T-helper 1 cell treated with Interleukin-12 subunit alpha and Interleukin-12 subunit beta and Interleukin-4 antibody, amounts not matched to agents 30 ng/mL and 1 ng/mL, for 36 hours (primary cell): ENCODE measurements around the gene RNF213. TPM values are rescaled to one million over a fixed set of nuclear protein-coding genes. Genes with fewer than 3 reads are reported as not detected.

Source experiments
- intact Hi-C: fragments of 100-400 bp; cut with micrococcal nuclease; formaldehyde crosslinking; loops from one replicate; pipeline ENCODE4 v1.15.1; 2024
- total RNA-seq: library from RNA; stranded (reverse); gene quantifications from 2 replicates; pipeline ENCODE4 v1.2.3, GENCODE V29; 2022

RNF213 gene
- total RNA-seq, 1 donor from 2014 or later: 1,329 TPM

DNA sequence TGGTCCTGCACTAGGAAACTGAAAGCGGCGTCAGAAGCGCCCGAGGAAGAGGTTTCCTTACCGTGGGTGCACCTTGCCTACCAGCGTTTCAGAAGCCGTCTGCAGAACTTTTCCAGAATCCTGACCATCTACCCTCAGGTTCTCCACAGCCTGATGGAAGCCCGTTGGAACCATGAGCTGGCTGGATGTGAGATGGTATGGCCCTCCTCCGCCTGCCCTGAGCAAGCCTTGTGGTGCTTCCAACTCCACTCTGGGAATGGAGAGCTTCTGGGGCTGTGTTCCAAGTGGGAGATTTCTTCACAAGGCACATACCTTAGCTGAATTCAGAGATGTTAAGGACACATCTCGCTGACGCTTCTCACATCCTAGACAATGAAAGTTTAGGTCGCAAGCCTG lies 102.5 kb downstream of the RNF213 start:
- intact Hi-C loops: no loop called here

GRCh38 chr17:80363518-80364090 lies 103.0 kb downstream of the RNF213 start:
- intact Hi-C loops: no loop called here

DNA sequence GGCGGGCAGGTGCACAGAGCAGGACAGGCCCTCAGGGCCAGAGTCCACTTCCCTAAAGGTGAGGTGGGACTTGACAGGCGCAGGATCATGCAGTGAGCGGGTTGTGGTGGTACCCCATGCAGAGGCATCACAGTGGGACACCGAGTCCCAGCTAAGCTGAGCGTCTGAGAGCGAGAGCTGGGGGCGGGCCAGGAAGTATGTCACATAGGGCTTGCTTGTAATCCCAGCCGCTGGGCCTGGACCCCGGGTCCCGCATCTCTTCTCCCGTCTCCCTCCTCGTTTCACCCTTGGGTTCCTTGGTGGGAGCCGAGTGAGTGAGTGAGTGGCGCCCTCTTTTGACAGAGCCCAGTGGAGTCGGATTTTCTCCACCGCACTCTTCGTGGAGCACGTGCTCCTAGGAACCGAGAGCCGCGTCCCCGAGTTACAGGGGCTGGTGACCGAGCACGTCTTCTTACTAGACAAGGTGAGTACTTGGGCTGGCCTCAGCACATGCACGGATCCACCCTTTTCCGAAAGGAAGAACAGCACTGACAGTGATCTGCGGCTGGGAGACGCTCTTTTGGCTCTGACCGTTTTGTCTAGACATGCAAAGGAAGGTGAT lies 103.5 kb downstream of the RNF213 start:
- intact Hi-C loops: no loop called here

DNA sequence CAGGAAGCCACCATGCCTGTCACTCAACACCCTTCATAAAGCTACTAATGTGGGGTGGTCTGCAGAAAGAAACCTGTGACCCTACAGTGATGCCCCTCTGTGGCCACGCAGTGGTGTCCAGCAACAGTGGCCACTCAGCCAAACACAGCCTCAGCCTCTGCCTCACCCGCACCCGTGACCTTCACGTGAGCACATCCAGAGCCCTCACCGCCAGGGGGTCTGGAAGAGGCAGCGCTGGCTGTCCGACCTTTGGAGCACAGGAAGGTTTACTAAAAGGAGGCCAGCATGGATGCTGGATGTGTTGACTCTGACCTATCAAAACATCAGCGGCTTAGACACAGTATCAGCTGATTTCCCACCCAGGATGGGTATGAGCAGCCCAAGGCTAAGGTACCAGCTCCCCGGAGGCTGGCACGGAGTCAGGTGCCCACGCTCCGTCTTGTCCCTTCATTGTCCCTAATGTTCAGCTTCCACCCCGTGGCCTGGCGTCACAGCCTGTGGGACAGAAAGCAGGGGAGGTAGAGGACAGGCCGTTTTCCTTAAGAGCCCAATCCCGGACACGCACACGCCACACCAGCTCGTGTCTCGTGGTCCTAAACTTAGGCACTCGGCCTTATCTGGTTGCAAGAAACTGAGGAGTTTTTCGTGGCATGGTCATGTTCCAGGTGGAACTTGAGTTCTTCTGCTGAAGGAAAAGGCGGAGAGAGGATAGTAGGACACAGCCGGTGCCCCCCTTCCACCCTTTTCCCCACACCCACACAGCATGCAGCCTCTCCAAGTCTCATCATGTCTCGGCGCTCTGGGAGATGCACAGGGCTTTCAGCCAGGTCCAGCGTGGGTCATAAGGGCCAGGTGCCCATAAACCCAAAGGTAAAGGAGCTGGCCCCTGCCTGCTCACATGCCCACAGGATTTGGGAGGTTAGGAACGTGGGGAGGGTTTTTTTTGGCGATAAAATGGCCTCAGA lies 104.6 kb downstream of the RNF213 start:
- intact Hi-C loops: no loop called here

DNA sequence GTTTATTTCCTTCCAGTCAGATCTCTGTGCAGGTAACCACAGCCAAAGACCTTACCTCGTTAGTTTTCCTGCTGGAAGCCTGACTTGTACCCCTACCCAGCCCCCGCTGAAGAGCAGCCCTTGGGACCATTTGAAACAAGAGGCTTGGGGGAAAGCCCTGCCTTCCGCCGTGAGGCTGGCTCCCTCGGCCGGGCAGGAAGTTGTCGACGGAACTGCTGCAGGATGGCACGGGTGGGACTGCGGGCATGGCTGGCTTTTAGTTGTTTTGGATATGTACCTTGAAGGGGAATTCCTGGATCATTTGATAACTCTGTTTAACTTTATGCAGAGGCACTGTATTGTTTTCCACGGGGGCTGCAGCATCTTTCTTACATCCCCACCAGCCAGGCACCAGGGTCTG lies 105.3 kb downstream of the RNF213 start:
- intact Hi-C loops: no loop called here

DNA sequence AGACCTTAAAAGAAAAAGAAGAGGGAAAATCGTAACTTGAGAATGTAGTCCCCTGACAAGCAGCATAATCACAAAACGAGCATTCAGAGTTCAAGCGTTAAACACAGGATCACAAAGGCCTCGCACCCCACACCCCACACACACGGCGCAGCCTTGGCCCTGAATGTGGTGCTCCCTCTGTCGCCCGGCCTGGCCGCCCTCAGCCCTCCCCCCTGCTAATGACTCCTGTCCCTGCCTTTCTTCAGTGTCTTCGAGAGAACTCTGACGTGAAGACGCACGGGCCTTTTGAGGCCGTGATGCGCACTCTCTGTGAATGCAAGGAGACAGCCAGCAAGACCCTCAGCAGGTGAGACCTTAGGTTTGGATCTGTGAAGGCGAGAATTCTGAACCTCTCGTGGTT lies 106.9 kb downstream of the RNF213 start:
- intact Hi-C loops: no loop called here

DNA sequence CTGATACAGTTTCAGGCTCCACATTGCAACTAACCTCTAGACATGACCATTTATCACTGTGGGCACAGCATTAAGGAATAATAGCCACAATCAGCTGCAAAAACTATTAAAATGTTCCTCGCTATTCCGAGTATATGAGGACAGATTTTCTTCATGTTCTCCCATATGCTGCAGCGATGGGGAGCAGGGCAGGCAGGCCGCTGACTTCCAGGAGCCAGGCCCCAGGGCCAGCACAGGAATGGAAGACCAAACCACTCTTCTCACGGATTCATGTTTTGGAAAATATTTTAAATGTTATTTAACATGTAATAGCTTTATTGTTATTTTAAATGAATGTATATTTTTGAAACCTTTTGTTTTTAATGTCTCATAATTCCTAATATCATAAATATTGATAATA lies 110.5 kb downstream of the RNF213 start:
- intact Hi-C loops: no loop called here

- intact Hi-C loops: no loop called here
Observed at GRCh38 chr17:80372456-80372855, 111.8 kb downstream of the RNF213 start.

- intact Hi-C loops: no loop called here
Observed at GRCh38 chr17:80372922-80373570, 112.4 kb downstream of the RNF213 start.

GRCh38 chr17:80374039-80374731 lies 113.5 kb downstream of the RNF213 start:
- intact Hi-C loops: no loop called here

DNA sequence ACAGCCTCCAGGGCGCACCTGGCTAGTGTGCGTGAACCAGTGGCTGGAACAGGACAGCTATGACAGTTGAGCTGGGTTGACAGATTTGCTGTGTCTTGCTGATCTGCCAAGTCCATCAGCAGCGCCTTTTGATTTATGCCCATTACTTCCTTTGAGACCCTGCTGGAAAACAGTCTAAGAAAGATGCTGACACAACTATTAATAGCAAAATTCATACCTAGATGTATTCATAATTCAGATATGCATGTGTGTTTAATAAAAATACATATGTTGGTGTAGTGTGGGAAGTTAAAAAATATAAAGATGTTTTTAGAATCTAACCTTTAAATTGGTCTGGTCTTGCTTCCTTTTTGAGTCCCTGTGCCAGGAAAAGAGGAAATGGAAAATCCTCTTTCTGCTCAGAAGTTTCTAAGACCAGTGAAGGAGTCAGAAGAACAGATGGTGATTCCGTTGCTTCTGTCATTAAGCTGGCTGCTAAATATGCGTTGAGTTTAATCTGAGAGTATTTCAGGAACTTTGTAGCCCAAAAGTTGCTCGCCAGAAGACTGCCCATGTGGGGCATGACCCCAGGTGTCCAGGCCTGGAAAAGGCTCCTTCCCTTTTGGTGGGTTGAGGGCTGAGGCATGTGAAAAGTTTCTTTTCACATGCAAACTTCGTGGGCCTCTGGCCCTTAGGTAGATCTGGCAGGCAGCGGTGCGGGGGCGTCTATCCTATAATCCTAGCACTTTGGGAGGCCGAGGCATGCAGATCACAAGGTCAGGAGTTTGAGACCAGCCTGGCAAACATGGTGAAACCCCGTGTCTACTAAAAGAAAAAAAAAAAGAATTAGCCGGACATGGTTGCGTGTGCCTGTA lies 114.3 kb downstream of the RNF213 start:
- intact Hi-C loops: loop anchor here (5.0 kb wide), 1 partner anchor 33 kb away; no protein-coding TSS in a partner anchor

- intact Hi-C loops: loop anchor here (5.0 kb wide), 1 partner anchor 34 kb away; no protein-coding TSS in a partner anchor
Observed at GRCh38 chr17:80376531-80376930, 115.9 kb downstream of the RNF213 start.

GRCh38 chr17:80377798-80378197 lies 117.1 kb downstream of the RNF213 start:
- intact Hi-C loops: loop anchor here (5.0 kb wide), 1 partner anchor 35 kb away; no protein-coding TSS in a partner anchor

DNA sequence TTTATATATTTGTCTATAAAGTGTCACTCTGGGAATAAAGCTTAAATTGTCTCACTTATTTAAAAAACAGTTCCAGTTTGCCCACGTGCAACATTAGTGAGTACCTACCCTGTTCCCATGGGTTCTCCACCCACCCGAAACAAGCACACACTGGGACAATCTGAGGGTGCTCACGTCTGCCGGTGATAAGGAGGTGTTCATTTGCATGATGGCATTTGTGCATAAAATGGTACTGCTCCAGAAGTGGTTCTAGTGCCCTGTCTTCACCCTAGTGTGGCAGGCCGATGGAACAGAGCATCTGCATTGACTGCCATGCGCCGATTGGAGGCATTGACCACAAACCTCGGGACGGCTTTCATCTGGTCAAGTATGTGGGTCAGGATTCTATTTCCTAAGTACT lies 118.7 kb downstream of the RNF213 start:
- intact Hi-C loops: loop anchor here (5.0 kb wide), 1 partner anchor 37 kb away; no protein-coding TSS in a partner anchor

- intact Hi-C loops: no loop called here
Observed at GRCh38 chr17:80380068-80380467, 119.4 kb downstream of the RNF213 start.

- intact Hi-C loops: no loop called here
Observed at GRCh38 chr17:80380555-80381002, 119.9 kb downstream of the RNF213 start.

DNA sequence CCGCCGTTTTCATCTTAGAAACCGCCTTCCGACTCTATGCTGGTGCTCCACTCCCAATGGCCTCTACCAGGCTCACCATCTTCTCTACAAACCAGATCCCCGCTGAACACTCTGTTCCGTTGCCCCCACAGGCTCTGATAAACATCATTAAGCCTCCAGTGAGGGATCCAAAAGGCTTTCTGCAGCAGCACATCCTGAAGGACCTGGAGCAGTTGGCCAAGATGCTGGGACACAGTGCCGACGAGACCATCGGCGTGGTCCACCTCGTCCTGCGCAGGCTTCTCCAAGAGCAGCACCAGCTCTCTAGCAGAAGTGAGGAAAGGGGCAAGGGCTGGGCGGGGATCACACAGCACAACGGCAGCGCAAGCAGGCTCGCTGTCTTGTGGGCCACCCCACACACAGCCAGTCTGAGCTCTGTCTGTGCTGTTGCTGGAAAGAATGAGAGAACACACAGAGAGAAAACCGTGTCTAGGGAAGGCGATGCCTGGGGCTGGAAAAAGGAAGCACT lies 120.8 kb downstream of the RNF213 start:
- intact Hi-C loops: no loop called here

DNA sequence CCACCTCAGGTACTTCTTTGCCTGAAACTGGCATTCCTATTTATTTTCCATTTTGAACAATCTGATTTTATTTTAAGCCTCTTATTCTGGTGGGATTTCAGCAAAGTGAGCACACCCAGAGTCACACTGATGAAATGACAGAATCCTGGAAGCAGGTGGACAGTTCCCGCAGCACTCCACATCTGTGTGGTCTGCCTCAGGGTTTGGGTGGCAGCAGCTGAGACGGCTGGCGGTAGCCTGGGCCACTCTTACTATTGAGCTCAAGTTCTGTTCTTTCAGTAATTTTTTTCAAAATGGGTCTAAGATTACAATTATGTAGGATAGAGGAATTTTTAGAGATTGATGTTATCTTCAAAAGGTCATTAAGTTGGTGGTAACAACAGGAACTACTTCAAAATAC lies 121.8 kb downstream of the RNF213 start:
- intact Hi-C loops: no loop called here

- intact Hi-C loops: no loop called here
Observed at GRCh38 chr17:80382956-80383355, 122.3 kb downstream of the RNF213 start.
